TTC549 (cell line): ENCODE results near the gene CSNK1G2.

Experiments
- FAIRE-seq: peaks from 2 replicates; lab custom pipeline; 2012; peaks lifted over from hg19 to GRCh38; lab: Jason Lieb, UNC

Gene CSNK1G2

DNA sequence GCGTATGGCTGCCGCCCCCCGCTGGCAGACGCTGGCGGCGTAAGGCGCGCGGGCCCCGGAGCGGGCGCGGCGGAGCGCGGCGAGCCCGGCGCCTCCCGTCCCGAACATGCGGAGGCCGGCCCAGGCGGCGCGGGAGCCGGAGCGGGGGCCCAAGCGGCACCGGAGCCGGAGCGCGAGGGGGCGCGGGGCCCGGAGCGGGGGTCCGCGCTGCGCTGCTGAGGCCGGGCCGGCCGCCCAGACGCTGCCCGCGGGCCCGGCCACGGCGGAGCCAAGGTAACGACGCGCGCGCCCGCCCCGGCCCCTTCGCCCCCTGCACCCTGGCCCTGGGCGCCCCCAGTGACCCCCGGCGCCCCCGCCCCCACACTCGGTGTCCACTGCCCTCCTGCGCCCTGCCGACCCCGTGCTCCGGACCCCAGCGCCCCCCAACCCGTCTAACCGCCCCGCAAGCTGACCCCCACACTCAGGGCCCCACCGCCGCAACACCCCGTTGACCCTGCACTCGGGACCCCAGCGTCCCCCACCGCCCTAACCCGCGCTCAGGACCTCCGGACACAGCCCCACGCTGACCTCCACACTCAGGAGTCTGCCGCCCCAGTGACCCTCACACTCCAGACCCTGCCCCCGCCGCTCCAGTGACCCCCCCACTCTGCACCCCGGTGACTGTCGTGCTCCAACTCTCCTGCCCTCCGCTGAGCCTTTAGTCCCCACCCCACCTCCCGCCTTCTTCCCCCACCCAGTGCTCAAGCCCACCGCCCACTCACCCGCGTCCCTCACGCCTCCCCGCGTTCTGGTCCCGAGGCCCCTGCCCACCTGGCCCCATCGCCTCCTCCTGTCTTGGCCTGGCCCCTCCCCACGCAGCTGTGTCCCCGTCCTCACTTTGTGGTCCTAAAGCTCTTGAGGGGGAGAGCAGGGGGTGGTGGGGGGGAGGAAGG lies at the start of gene CSNK1G2:
CSNK1G2 (plus strand) TSS at position 27 of the 932 bp plus-strand sequence. CDS start 28,601 bp downstream, outside the sequence.
- no peak for FAIRE-seq

DNA sequence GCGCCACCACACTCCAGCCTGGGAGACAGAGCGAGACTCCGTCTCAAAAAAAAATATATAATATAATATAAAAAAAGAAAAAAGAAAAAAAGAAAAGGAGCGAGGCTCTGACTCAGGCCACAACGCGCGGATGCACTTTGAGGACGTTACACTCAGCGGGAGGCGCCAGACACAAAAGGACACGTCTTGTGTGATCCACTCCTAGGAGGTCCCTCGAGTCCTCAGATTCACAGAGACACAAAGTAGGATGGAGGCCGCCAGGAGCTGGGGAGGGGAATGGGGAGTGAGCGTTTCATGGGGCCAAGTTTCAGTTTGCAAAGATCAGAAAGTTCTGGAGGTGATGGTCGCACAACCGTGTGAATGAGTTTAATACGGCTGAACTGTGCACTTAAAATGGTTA lies 47.2 kb upstream of the CSNK1G2 start:
- no peak for FAIRE-seq

DNA sequence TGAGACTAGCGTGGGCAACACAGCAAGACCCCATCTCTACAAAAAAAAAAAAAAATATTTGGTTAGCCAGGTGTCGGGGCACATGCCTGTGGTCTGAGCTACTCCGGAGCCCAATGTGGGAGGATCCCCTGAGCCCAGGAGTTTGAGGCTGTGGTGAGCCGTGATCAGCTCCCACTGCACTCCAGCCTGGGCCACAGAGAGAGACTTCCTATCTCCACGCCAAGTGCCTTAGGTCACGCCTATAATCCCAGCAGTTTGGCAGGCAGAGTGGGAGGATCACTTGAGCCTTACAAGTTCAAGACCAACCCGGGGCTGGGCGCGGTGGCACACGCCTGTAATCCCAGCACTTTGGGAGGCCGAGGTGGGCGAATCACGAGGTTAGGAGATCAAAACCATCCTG lies 44.5 kb upstream of the CSNK1G2 start:
- no peak for FAIRE-seq

DNA sequence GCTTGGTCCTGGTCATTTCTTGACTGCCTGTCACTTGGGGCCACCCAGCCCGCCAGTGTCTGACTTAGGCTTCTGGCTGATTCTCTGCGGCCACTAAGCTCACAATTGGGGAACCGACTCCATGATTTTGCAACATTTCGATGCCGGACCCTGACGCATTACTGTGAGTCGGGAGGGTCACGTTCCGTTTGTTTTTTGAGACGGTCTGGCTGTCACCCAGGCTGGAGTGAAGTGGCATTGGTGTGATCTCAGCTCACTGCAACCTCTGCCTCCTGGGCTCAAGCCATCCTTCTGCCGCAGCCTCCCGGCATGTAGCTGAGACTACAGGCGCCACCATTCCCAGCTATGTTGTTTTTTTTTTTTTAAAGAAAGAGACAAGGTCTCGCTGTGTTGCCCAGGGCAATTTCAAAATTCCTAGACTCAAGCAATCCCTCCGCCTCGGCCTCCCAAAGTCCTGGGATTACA lies 39.0 kb upstream of the CSNK1G2 start:
- FAIRE-seq: no peak

DNA sequence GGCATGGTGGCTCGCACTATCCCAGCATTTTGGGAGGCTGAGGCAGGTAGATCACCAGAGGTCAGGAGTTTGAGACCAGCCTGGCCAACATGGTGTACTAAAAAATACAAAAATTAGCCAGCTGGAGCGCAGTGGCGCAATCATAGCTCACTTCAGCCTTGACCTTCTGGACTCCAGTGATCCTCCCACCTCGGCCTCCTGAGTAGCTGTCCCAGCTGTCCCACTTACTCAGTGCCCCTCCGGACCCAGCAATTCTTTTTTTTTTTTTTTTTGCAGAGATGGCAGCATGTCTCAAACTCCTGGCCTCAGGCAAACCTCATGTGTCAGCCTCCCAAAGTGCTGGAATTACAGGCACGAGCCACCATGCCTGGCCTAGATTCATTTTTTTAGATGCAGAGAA lies 38.0 kb upstream of the CSNK1G2 start:
- no peak for FAIRE-seq

DNA sequence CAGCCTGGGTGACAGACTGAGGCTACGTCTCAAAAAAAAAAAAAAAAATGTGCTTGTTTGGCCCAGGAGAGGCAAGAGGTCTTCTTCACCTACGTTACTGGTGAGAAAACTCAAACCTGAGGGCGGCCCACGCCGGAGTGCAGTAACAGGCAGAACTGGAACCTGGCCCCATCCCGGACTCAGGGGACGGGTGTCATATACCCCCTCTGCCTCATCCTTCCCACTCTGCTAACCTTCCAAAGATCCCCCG lies 36.2 kb upstream of the CSNK1G2 start:
- no peak for FAIRE-seq

DNA sequence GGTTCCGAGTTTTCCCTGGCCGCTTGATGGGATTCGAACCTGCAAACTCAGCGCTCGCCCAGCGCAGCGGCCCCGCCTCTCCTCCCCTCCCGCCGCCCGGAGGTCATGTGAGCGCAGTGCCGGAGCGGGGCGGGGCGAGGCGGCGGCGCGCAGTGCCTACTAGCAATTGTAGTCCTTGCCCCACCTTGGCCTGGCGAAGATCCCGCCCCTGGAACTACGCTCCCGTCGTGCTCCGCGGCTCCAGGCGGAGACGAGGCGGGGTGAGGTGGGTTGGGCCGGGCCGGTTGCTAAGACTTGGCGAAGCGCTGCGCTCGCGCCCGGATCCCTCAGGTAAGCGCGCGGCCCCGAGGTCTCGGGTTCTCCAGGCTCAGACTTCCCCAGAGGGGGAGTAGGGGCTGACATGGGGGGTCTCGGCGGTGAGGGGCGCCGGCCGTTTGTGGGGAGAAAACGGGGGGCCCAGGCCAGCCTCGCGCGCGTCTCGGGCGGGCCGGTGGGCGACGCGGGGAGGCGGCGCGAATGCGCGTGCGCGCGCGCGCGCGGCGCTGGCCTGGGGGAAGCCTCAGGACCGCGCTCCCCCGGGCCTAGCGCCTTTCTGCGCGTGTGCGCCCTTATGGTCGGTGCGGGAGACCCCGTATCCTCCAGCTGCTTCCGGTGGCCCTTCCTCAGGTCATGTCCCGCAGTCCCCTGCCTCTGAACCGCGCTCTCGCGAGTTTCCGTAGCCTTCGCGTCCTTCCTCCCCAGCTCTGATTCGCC lies 35.7 kb upstream of the CSNK1G2 start, which contains the start of the genes ADAT3 and SCAMP4:
ADAT3 (plus strand) TSS at position 290 of the 753 bp plus-strand sequence. CDS start 6,649 bp downstream, outside the sequence.
SCAMP4 (plus strand) TSS at position 290 of the 753 bp plus-strand sequence. CDS start 9,621 bp downstream, outside the sequence.
- FAIRE-seq: peak; percentile 80

DNA sequence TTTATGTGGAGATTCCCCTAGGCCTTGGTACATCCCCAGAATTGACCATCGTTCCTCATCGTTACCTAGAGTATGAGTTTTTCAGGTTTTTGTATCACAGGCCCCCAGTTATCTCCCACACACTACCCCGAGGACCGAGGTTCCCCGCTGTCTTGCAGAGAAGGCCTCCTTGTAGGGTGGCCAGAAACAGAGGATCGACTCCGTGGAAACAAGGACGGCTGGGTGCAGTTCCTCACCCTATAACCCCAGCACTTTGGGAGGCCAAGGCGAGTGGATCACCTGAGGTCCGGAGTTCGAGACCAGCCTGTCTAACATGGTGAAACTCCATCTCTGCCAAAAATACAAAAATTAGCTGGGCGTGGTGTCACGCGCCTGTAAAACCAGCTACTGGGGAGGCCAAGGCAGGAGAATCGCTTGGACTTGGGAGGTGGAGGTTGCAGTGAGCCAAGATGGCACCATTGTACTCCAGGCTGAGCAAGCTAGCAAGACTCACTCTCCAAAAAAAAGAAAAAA lies 35.1 kb upstream of the CSNK1G2 start:
- no peak for FAIRE-seq

DNA sequence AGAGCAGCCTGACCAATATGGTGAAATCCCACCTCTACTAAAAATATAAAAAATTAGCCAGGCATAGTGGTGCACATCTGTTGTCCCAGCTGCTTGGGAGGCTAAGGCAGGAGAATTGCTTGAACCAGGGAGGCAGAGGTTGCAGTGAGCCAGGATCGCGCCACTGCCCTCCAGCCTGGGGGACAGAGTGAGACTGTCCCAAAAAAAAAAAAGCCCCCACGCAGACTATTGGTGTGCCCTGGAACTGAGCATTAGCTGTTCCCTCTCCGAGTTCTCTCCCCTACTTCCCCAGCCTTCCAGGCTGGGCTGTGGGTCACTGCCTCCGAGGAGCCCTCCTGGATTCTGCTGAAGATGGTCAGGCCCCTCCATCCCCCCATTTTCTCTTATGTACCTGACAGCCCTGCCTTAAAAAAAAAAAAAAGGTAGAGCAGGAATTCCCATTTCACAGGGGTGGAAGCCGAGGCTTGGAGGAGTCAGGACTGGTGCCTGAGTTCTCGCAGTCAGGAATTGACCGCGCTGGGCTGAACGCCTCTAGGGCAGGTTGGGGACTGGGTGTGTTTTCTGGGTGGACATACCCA lies 33.9 kb upstream of the CSNK1G2 start:
- no peak for FAIRE-seq

DNA sequence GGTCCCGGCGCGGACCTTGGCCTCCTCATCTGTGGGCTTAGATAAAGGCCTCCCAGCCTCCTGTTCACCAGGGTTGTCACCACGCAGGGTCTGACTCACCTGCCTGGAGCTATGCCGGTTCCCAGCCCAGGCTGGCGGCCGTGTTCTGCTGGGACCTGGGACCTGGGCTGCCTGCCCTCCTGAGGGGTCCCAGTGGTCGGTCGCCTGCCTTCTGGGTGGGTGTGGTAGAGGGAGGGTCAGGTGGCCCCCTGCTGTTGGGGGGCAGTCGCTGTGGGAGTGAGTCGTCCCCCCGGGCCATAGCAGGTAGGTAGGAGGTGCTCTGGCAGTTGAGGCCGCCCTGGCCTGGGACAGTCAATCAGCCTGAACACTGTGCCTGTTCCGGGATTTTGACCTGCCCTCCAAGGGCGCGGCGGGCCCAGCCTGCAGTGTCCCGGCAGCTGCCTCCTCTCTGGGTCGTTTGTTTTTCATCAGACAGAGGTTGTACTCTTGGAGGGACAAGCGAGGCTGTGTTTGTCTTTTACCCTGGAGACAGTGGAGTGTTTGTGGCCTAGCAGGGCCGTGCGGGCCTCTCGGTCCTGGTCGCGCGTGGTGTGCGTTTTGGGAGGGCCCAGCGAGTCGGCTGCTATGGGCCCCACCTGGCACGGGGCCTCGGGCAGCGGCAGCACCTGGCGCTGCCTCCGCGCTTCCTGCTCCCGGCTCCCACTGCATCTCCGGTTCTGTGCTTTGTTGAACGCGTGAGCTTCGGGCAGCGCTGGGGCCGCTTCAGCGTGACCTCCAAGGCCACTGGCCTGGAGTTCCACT lies 33.2 kb upstream of the CSNK1G2 start:
- FAIRE-seq: no peak

DNA sequence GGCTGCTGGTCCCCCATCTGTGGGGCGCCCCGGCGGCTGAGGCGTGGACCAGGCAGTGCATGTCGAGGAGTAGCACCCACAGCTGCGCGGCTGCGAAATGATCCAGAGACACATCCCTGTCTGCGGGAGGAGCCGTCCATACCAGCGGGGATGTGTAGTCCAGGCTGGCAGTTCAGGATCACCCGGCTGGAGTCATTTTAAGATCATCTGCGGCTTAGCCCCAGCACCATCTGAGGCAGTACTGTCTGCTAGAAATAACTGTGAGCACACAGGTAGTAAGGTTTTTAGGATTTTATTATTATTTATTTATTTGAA lies 32.7 kb upstream of the CSNK1G2 start:
- FAIRE-seq: no peak

DNA sequence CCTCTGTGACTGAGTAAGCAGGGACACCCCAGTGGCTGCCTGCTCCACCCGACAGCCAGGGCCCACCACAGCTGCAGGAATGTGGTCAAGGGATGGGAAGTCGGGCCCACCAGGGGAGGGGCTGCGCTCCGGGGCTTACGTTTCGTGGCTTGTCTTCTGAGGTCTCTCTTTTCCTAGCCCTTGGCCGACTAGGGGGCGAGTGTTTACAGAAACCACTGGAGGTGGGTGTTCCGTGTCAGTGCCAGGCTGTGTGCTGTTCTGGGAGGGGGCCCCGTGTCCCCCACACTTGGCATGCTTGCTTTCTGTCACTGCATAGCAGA lies 31.3 kb upstream of the CSNK1G2 start:
- no peak for FAIRE-seq

DNA sequence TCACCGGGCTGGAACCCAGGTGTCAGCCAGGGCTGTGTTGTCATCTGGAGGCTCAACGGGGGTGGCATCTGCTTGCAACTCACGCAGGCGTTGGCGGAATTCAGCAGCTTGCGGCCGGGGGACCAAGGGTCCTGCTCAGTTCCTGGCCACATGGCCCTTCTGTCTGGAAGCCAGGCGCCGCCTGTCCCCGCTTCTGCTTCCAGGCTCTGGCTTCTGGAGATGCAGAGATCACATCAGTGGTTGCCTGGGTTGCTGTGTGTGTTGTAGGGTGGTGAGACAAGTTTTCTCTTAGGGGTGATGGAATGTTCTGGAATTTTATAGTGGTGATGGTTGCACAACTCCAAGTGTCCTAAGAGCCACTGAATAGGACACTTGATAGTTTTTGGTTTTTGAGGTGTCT lies 30.8 kb upstream of the CSNK1G2 start:
- no peak for FAIRE-seq

DNA sequence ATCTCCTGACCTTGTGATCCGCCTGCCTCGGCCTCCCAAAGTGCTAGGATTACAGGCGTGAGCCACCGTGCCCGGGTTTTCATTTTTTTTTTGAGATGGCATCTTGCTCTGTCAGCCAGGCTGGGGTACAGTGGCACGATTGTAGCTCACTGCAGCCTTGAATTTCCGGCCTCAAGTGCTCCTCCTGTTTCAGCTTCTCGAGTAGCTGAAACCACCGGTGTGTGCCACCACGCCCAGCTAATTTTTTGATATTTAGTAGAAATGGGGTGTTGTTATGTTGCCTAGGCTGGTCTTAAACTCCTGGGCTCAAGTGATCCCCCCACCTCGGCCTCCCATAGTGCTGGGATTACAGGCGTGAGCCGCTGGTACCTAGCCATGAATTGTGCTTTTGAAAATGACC lies 29.9 kb upstream of the CSNK1G2 start:
- FAIRE-seq: no peak

DNA sequence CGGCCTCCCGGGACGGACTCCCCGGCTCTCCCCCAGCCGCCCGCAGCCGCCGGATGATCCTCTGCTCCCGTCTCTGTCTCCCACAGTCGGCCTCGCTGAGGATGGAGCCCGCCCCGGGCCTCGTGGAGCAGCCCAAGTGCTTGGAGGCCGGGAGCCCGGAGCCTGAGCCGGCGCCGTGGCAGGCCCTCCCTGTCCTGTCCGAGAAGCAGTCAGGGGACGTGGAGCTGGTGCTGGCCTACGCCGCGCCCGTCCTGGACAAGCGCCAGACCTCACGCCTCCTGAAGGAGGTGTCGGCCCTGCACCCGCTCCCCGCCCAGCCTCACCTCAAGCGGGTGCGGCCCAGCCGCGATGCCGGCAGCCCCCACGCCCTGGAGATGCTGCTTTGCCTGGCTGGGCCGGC lies 29.0 kb upstream of the CSNK1G2 start:
- no peak for FAIRE-seq

DNA sequence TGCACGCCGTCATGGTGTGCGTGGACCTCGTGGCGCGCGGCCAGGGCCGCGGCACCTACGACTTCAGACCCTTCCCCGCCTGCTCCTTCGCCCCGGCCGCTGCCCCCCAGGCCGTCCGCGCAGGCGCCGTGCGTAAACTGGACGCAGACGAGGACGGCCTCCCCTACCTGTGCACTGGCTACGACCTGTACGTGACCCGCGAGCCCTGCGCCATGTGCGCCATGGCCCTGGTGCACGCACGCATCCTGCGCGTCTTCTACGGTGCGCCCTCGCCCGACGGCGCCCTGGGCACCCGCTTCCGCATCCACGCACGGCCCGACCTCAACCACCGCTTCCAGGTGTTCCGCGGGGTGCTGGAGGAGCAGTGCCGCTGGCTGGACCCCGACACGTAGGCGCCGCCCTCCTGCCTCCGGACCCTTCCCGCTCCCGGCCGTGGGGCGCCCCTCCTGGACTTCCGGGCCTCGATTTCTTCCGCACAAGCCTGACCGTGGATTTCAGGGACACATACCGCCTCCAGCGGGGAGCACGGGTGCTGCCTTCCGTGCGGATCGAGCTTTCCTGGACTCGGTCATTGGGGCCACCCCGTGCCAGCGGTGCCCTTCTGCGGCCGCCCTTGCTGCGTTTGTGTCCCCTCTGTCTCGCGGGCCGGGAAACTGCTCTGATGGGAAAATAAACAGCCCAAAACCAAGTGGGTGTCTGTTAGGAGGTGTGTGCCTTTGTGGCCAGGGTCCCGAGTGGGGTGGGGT lies 28.0 kb upstream of the CSNK1G2 start:
- FAIRE-seq: no peak

DNA sequence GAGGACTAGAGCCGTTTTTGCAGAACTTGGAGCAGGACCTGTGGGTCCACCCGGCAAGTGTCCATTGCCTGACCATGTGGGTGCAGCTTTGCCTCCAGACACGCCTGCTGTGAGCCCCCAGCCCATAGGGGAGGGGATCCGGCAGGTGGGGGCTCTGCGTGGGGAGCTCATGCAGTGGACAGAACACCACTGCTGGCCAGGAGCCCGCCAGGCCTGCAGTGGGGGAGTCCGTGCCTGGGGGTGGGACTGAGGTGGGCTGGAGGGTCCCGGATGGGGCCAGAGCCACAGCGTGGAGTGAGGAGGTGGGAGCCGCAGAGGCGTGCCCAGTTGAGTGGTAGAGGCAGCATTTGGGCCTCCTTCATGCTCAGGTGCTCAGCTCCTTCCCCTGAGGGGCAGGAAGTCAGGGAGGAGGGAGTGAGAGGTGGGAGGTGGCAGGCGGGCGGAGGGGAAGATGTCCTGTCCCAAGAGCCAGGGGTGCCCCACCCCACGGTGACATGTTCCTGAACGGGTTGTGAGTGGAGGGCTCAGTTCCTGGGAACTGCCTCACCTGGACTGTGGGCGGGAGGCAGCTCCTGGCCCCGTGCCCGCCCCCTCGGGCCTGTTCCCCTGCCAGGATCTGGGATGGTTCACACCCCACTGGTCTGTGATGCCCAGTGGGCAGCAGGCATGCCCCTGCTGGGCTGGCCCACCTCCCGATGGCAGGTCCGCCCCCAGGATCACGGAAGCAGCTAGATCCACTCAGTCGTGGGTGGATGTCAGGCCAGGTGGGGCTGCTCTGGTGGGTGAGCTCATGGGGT lies 27.0 kb upstream of the CSNK1G2 start:
- no peak for FAIRE-seq

DNA sequence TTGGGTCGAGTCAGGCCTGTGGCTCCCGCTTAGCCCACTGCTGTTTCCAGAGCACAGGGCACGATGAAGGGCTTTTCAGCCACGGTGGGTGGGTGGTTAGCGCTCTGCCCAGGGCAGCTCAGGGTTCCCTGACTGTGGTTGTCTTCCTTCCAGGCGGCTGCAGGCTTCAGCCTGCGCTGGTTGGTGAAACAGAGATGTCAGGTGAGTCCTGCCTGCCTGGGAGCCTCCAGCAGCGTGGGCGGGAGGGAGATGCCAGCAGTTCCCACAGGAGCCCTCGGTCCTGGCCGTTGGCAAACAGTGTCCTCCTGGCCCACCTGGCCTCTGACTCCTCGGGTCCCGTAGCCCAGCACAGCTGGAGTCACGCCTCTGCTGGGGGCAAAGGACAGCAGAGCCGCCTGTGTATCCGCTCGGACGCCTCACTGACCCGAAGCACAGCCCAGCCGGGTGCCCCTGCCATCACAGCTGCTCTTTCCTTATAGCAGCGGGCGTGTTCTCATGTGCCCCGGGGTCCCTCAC lies 26.1 kb upstream of the CSNK1G2 start:
- FAIRE-seq: no peak

DNA sequence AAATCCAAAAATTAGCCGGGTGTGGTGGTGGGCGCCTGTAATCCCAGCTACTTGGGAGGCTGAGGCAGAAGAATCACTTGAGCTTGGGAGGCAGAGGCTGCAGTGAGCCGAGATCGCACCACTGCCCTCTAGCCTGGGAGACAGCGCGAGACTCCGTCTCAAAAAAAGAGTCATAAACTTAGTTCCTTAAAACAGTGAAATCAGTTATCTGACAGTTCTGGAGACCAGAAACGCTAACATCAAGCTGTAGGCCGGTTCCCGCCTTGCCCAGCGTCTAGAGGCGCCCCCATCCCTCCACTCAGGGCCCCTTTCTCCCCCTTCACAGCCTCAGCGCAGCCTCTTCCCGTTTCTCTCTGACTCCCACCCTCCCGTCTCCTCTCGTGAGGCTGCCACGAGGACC lies 23.8 kb upstream of the CSNK1G2 start:
- FAIRE-seq: no peak

DNA sequence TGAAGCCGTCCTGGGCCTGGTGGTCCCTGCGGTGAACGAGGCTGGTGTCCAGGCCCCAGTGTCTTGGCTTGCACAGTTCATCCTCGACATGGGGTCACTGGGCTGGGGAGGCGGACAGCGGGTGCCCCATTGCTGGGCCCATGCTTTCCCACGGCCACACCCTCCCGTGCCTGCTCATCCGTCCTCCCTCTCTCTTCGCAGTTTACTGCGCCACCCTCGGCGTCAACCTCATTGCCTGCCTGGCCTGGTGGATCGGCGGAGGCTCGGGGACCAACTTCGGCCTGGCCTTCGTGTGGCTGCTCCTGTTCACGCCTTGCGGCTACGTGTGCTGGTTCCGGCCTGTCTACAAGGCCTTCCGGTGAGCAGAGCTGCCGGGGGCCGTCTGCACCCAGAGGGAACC lies 23.0 kb upstream of the CSNK1G2 start:
- FAIRE-seq: no peak
